Limb (tissue), 2 donors: ENCODE results near the gene ZNF746.
A peak's percentile ranks its signal among the peaks of the same experiment; 100 is the strongest.
"Not testable (repeated sequence)": the region's sequence is repeated elsewhere in the genome, so short reads cannot be mapped to it uniquely, and the experiment has no call there.

Source experiments
- DNase-seq, 2 donors: peaks; one replicate each; pipeline ENCODE4 v3.0.0-alpha.2; 2016; ENCODE audit errors: extremely low spot score in 2 of 2

ZNF746 gene

DNA sequence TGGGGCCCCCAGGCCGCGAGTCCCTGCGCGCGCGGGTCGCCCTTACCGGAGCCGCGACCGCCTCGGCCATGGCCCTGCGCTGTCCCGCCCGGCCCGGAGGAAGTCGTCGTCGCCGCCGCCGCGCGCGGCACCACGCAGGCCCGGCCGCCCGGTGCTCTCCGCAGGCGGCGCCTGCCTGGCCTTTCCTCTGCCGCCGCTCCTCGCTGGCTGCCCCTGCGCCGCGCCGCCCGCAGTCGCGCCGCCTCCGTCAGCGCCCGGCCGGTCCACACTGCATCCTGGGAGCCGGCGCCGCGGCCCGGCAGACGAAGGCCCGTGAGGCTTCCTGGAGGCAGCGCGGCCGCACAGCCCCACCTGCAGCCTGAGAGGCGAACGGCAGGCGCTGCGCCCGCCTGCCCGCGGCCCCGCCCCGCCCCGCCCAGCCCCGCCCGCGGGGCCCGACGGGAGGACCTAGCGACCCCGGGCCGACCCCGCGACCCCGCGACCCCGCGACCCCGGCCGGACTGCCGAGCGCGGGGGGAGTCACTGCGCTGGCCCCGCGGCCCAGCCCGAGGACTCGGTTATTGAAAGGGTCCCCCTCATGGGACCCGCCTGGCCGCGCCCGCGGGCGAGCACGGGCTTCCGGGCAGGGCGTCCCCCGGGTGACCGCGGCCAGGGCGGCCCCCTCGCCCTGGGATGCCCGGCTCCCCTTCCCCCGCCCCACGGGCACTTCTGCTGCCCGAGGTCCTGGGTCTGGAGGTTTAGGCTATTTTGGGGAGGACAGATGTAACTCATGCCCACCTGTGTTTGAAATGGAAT lies at the start of gene ZNF746:
Gene ZNF746 (minus strand): TSS at position 343 of the 795 bp plus-strand sequence. CDS start 273 bp downstream, at position 70.
- peak; percentile 59 to 87 for DNase-seq

DNA sequence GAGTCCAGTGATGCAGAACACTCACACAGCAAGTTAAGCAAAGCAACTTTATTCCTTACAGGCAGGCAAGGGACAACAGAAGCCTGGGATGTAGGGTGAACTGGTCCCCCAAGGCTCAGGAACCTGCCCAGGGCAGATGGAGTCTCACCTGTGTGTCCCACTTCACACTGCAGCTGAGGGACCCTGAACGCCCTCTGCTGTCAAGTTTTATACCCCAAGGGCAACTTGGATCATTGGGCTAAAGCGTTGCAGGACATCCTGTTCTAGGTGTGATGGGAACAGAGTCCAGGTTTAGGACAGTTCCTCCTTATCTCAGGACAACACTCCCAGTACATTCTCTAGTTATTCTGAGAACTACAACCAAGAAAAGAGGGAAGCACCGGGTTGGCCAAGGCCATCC lies 49.5 kb upstream of the ZNF746 start:
- DNase-seq: no peak

GRCh38 chr7:149546331-149546730 lies 48.7 kb upstream of the ZNF746 start:
- DNase-seq: no peak

- DNase-seq: no peak
Measured at GRCh38 chr7:149544028-149544427, 46.4 kb upstream of the ZNF746 start.

DNA sequence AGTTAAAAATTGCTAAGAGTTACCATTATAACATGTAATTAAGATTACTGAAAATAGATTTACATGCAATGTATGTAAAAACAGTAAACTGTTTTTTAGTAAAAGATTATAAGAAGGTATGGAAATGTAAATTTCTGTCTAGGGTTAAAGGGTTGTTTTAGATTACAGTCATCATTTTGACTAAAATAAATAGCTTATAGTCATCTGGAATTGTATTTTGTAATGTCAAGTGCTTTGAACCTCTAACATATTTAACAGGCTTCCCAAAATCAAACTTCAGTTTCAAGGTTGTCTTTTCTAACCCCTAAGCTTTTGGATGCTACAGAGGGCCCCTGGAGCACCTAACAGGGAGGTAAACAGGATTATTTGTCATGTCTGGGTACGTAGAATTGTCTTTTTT lies 35.0 kb upstream of the ZNF746 start:
- no peak for DNase-seq

DNA sequence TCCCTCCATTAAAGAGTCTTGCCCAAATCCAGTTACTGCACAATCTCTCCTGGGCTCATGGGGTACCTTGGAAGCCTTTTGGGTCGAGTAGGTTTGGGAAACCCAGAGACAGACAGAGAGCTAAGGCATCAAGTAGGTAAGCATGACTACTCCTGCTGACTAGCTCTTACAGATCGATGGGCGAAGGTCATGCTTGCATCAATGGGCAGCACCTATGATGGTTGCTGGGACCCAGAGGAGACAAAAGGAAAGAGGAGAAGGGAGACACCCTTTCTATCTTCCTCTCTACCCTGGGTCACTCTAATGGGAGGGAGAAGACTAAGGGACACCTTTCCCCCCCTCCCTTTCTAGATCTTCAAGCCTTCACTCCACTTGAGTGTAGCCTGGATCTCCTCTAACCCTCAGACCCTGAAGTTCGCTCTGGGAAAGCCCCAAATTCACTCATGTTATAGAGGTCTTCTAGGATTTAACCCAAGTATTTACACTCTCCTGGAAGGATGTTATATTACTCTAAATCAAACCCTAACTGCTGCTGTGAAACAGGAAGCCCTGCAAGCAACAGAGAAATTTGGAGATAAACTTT lies 31.6 kb upstream of the ZNF746 start:
- no peak for DNase-seq

DNA sequence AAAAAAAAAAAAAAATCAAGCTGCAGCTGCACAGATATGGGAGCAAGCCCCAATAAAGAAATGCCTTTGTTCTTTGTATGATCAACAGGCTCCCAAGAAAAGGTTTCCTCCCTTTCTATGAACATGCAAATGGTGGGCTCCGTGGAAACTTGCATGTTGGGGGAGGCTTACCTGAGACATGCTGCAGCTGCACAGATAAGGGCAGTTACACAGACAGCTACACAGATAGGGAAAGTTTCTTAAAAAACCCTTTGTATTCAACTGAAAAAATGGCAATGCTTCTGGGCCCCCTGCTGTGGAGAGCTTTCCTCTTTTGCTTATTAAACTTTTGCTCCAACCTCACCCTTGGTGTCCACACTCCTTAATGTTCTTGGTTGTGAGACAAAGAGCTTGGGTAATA lies 29.8 kb upstream of the ZNF746 start:
- DNase-seq: no peak

DNA sequence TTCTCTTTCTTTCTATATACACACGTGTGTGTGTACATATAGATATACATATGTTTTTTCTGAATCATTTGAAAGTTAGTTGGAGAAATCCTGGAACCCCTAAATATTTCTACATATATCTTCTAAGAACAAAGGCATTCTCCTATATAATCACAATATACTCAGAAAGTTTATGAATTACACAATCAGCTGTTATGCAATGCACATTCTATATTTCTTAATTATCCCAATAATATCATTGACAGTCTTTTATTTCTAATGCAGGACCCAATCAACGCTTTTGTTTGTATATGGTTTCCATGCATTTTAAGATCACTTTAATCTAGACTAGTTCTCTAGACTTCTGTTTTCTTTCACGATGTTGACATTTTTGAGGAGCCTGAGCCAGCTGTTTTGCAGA lies 27.7 kb upstream of the ZNF746 start:
- DNase-seq: no peak

DNA sequence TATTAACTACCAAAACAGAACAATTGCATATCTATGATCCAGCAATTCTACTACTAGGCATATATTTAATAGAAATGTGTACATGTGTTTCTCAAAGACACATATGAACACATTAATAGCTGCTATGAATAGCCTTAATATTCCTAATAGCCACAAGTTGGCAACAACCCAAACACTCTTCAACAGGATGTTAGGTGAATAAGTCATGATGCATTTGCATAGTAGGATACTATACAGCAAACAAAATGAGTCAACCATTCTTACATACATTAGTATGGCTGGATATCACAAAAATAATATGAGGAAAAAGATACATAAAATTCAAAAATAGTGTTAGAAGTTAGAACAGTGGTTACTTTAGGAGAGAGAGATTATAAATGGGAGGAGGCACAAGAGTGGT lies 26.8 kb upstream of the ZNF746 start:
- DNase-seq: no peak

- DNase-seq: no peak
Measured at GRCh38 chr7:149510248-149510647, 12.6 kb upstream of the ZNF746 start.

GRCh38 chr7:149509774-149510173 lies 12.2 kb upstream of the ZNF746 start:
- DNase-seq: no peak

DNA sequence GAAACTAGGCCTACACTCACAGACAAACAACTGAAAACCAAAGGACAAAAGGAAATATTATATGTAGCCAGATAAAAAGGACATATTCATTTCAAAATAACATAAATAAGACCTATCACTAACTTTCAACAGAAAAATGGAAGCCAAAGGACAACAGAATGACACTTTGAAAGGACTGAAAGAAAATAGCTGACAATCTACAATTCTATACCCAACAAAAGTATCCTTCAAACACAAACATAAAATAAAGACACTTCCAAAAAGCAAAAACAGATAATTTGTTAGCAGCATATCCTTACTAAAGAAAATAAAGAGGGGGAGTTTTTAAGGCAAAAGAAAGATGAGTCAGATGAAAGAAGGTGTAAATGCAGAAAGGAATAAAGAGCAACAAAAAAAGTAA lies 7.9 kb upstream of the ZNF746 start:
- no peak for DNase-seq

GRCh38 chr7:149501651-149502050 lies 4.0 kb upstream of the ZNF746 start:
- no peak for DNase-seq

GRCh38 chr7:149500910-149501309 lies 3.3 kb upstream of the ZNF746 start:
- DNase-seq: no peak

DNA sequence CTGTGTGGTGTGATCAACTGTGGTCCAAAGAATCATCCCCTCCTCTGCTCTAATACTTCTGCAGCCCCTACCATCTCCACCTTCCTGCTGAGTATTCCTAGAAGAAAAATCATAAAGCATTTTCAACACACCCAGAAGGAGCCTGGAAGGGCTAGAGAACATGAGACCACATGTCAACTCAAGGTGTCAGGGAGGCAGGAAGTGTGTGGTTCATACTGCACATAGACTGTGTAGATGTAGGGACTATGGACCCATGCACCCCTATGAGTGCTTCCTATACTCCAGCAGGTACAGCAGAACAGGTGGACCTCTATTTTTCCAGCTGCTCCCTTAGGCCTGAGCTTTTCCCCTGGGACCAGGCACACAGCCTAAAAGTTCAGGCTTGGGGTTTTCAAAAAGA lies 2.6 kb upstream of the ZNF746 start:
- no peak for DNase-seq

- DNase-seq: no peak
Measured at GRCh38 chr7:149498811-149499210, 1.2 kb upstream of the ZNF746 start.

- peak; percentile 7 to 75 for DNase-seq
Measured at GRCh38 chr7:149496642-149497391, 792 bp downstream of the ZNF746 start.

DNA sequence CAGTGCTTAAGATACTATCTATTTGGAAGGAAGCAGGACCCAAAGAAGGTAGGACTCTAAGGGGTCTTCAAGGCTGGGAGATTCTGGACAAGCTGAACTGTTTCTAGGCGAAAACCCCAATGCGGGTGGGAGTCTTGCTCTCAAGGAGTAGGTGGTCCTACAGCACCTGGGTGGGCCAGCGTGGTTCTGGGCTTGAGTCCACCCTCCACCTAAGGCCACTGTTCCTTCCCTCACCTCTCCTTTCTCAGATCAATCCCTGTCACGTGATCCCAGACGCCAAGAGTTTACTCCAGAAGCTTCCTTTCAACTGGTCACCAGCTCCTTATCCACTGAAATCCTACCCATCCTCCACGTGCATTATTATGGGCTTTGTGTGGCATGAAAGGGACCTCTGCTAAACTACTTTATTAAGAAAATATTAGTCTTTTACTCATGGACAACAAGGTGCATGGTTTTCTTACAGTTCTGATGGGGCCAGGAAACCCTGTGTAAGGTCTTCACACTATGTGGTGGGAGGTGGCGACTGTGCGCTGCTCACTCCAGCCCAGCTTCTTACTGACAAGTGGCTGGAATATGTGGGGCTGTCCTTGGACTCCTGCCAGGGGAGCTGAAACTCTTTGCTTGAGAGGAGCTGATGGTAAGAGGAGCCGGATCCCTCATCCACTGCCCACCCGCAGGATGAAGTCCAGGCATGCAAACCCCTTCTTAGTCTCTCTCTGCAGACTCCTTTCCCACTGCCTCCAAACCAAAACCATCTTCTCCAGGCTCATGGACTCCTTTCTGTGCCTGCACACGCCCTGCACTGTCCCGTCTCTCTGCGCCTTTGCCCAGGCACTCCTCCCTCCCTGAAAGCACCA lies 1.6 kb downstream of the ZNF746 start:
- DNase-seq: peak; percentile 56 to 76

DNA sequence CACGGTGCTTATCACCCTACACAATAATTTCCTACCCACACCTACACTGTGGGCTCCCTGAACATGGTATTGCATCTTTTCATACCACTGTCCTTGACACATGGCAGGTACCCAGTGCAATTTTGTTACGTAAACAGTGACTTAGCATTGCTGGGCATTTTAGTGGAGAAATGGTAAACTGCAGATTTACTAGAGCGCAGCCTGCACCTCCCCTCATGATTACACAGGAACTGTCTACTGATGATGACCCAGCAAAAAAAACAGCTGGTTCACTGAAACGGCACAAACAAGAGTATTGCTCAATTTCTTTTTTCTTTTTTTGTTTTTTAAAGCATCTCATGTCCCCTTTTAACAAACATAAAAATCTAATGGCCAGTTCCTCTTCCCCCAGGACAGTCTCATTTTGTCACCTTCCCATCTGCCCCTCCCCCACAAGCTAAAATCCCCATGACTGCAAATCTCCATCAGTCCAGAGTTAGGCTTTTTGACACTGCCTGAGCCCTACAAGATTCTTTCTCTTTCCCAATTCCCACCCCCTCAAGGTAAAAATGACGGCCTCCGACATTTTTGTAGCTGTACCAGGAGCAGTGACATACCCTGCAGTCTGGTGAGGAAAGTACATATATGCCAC lies 2.8 kb downstream of the ZNF746 start:
- no peak for DNase-seq

- DNase-seq: not testable (repeated sequence)
Measured at GRCh38 chr7:149493975-149494374, 3.6 kb downstream of the ZNF746 start.

- no peak for DNase-seq
Measured at GRCh38 chr7:149493366-149493765, 4.2 kb downstream of the ZNF746 start.
